Measurements from ENCODE around the gene SEMA6A.

SEMA6A gene

GRCh38 chr5:116488356-116489041 is 86.1 kb downstream of the SEMA6A start:
- no peak for DNase-seq

GRCh38 chr5:116487045-116487444 is 87.6 kb downstream of the SEMA6A start:
- DNase-seq: no peak

- no peak for DNase-seq
Observed at GRCh38 chr5:116486588-116486987, 88.0 kb downstream of the SEMA6A start.

DNA sequence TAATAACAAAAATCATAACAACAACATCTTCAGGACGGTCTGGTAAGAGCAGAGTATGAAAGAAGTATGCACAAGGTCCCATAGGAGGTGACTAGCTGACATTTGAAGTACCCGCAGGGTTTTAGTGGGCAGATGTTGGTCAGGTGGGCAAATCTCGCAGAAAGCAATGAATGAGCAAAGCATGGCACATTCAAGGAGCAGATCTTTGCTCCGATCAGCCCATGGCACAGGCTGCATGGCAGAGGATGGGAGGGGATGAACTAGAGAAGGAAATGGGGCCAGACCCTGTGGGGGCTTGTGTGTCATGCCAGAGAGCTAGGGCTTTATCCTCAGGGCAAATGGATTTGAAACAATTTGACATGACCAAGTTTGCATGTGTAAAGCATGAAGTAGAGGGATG is 90.0 kb downstream of the SEMA6A start:
- no peak for DNase-seq

GRCh38 chr5:116482394-116482793 is 92.2 kb downstream of the SEMA6A start:
- DNase-seq: no peak

DNA sequence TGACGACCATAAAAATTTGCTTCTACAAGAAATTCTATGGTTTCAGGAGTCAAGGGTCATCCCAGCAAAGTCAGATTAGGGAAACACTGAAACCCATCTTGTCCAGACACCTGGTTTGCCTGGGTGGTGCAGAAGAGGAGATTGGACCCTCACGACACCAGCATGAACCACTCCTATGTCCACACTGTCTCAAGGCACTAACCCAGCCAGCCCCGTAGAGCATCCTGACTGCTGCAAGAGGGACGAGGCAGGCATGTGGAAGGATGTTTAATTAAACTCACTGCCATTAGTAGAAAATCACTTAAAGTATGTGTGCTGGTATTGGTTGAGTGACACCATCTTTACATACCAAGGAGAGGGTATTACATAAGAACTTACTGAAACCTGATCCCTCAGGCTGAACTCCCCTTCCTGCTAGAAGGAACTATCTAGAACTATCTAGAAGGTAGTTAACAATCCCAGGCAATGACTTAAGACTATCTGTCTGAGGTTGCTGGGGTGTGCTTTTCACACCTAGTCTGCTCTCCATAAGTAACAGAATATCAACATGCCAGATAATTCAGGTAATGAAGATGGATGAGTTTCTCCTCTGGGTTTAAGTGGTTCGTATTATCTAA is 93.6 kb downstream of the SEMA6A start:
- DNase-seq: no peak

GRCh38 chr5:116479776-116480675 is 94.6 kb downstream of the SEMA6A start:
- DNase-seq: no peak

DNA sequence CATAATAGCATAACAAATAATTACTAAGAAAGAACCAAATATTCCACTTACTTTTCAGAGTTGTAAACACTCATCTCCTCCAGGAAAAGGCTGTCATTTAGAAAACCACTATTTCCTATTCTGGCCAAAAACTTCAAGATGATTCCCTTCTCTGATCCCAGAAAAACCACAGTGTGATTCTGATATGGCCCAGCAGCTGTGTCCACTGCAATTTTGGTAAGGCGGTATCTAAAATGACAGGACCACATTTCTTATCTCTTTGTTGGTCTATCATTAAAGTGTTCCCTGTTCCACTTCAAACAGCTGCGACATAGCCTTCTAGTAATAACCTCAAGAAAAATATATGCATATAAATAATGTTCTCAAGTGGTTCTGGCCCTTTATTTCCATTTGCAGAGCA is 96.1 kb downstream of the SEMA6A start:
- DNase-seq: no peak

- DNase-seq: no peak
Observed at GRCh38 chr5:116476897-116477537, 97.6 kb downstream of the SEMA6A start.

- DNase-seq: no peak
Observed at GRCh38 chr5:116475338-116475737, 99.3 kb downstream of the SEMA6A start.

GRCh38 chr5:116473706-116474105 is 100.9 kb downstream of the SEMA6A start:
- DNase-seq: no peak

- DNase-seq: no peak
Observed at GRCh38 chr5:116472274-116472673, 102.3 kb downstream of the SEMA6A start.

- no peak for DNase-seq
Observed at GRCh38 chr5:116469631-116470030, 105.0 kb downstream of the SEMA6A start.

DNA sequence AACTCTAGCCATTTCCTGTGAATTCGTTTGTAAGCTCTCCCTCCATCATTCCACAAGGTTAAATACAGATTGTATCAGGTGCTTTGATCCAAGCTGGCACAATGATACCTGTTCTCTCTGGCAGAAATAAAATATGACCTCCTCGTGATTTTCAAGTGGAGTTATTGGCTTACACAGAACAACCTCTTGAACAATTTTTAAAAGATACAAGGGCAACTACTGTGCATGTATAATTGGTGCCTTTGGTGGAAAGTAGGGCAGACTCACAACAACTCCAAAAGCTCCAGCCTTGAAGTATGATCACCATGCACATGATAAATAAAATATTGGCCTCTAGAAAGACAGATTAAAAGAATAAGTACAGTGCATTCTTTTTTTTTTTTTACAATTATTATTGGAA is 106.0 kb downstream of the SEMA6A start:
- DNase-seq: no peak

DNA sequence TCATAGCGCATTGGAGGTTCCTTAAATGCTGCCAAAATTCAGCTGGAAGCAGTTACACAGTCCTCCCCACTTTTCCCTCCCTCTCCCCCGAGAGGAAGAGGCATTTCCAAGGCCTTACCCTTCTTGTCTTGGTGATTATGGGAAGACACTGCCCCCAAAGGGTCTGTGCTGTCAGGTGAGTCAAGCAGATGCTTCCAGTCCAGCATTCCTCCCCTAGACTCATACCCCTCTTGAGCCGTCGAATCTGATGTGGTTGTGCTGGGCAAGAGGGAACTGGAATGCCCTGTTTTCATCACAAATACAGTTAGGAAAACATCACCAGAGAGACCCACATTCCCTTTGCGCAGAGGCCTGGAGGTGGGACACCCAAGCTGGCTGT is 107.2 kb downstream of the SEMA6A start:
- no peak for DNase-seq

- no peak for DNase-seq
Observed at GRCh38 chr5:116466727-116467464, 107.7 kb downstream of the SEMA6A start.

DNA sequence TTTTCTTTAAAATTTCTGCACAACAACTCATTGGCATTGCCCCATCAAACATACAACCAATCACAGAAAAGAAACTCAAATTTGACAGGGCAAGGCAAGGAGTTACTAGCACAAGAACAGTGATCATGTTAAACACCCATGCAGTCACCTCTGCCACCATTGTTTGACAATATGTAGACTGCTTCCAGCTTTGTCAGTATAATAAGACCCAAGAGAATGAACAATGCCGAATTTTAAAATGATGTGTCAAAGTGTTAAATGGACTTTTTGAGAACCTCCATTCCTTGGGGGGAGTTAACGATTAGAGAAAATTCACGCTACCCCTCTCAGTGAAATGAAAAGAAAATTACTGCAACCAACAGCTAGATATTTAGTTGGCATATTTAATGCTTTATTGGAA is 109.2 kb downstream of the SEMA6A start:
- no peak for DNase-seq

- no peak for DNase-seq
Observed at GRCh38 chr5:116464144-116464708, 110.4 kb downstream of the SEMA6A start.

GRCh38 chr5:116462500-116462899 is 112.1 kb downstream of the SEMA6A start:
- DNase-seq: no peak

- DNase-seq: no peak
Observed at GRCh38 chr5:116459301-116459700, 115.3 kb downstream of the SEMA6A start.

GRCh38 chr5:116457062-116457461 is 117.6 kb downstream of the SEMA6A start:
- no peak for DNase-seq

GRCh38 chr5:116456036-116456435 is 118.6 kb downstream of the SEMA6A start:
- no peak for DNase-seq
